Measurements from ENCODE around the gene HS6ST1.

- TF ChIP-seq CTCF (IDR thresholded peaks at IDR 0.05; ENCODE audit: insufficient read depth, low read length): no peak
- TF ChIP-seq REST (IDR thresholded peaks at IDR 0.05; ENCODE audit: insufficient replicate concordance, low read depth): no peak
Measured at GRCh38 chr2:128279009-128279408, 39.7 kb downstream of the HS6ST1 start.

All from HL-60 (cell line).